ENCODE results near the gene GDF2. TPM values are rescaled to one million over a fixed set of nuclear protein-coding genes. Genes with fewer than 3 reads are reported as not detected.

GDF2 gene
- total and polyA plus RNA-seq, 2 of the 4 experiments (the other 2 are of a cell fraction): under 0.01 TPM; not detected in 1

- Histone ChIP-seq H3K4me3 (ENCODE audit: insufficient read depth, low read depth, low read length) (no peak overlapping the region), H3K4ac (ENCODE audit: low read depth, low read length) (no peak overlapping the region), H3K36me3 (ENCODE audit: control insufficient read depth, insufficient read depth, low read length) (no peaks in the 10 kb centered on the region), H3K9me1 (ENCODE audit: insufficient read depth, low read length) (no peaks in the 10 kb centered on the region), H3K4me2 (ENCODE audit: low read depth, low read length) (no peak overlapping the region), H3K14ac (replicated peaks; ENCODE audit: low read depth, low read length) (no peak overlapping the region), H3K18ac (ENCODE audit: low read depth, low read length) (no peak overlapping the region), H3K79me1 (ENCODE audit: low read depth in 1 of 2, low read length in 2 of 2) (no peaks in the 10 kb centered on the region), H4K5ac (ENCODE audit: low read depth, low read length) (no peak overlapping the region), H2BK5ac (ENCODE audit: low read depth, low read length, poor library complexity, severe bottlenecking) (no peak overlapping the region), H4K8ac (ENCODE audit: low read depth in 2 of 2, low read length in 2 of 2) (no peak overlapping the region), H4K91ac (ENCODE audit: insufficient read depth, low read depth, low read length) (no peak overlapping the region), H3K9ac (ENCODE audit: low read depth, low read length) (no peak overlapping the region), H2AK9ac (replicated peaks; ENCODE audit: low read depth, low read length, poor library complexity) (no peak overlapping the region), H3K23ac (ENCODE audit: low read depth, low read length) (no peak overlapping the region), H2BK15ac (ENCODE audit: low read depth, low read length) (no peak overlapping the region), H2AK5ac (ENCODE audit: low read depth, low read length) (no peak overlapping the region), H3K56ac (ENCODE audit: extremely low read depth, insufficient read depth, low read length) (no peak overlapping the region), H3K27me3 (ENCODE audit: control insufficient read depth, insufficient read depth, low read length) (peaks cover 35% of the 10 kb centered on the region), H2BK120ac (ENCODE audit: low read depth, low read length) (no peak overlapping the region), H2AFZ (replicated peaks; ENCODE audit: low read length, poor library complexity) (no peak overlapping the region), H4K20me1 (ENCODE audit: insufficient read depth, low read length) (no peaks in the 10 kb centered on the region), H3K4me1 (ENCODE audit: control insufficient read depth, insufficient read depth, low read length) (no peaks in the 10 kb centered on the region), H2BK20ac (ENCODE audit: low read depth, low read length) (no peak overlapping the region), H3K27ac (ENCODE audit: insufficient read depth, low read length) (no peak overlapping the region), H3K9me3 (ENCODE audit: control insufficient read depth, insufficient read depth, low read length) (no peaks in the 10 kb centered on the region)
- no peak for ATAC-seq (ENCODE audit: low read depth)
- in situ Hi-C loops (cut with MboI; ENCODE audit: low sequenced_read_pairs): no loop called here
- dilution Hi-C loops (cut with HindIII; ENCODE audit: low sequenced_read_pairs, unreplicated experiment): no loop called here
- DNase-seq: no peak
- intact Hi-C loops (cut with micrococcal nuclease): no loop called here
- CTCF ChIA-PET: no interaction called here
- POLR2A ChIA-PET (ENCODE audit: unreplicated experiment): no interaction called here
- WGBS, 2 experiments (ENCODE audit: extremely low coverage in 2 of 2, insufficient read length in 1 of 2): 82% methylated on average over 14 of the region's 39 CpGs; no CpG with 5 or more reads in 1 of the 2 experiments
- no TSS peak for BruUV-seq (replicated peaks)
- TF ChIP-seq SMC3 (IDR thresholded peaks at IDR 0.05; ENCODE audit: low read depth, low read length) (no peak), FOS (IDR thresholded peaks at IDR 0.05; ENCODE audit: low read depth, low read length) (no peak), CEBPB (IDR thresholded peaks at IDR 0.05; ENCODE audit: low read depth, low read length) (no peak), POLR2A (IDR thresholded peaks at IDR 0.05; ENCODE audit: low read depth, low read length) (no peak), RFX5 (IDR thresholded peaks at IDR 0.05; ENCODE audit: low read depth, low read length) (no peak), RCOR1 (IDR thresholded peaks at IDR 0.05; ENCODE audit: insufficient replicate concordance, low read length) (no peak), BHLHE40 (IDR thresholded peaks at IDR 0.05; ENCODE audit: low read depth, low read length) (no peak), USF2 (IDR thresholded peaks at IDR 0.05; ENCODE audit: low read depth, low read length) (no peak), NFE2L2 (IDR thresholded peaks at IDR 0.05; ENCODE audit: low read depth, low read length) (no peak), ELK1 (IDR thresholded peaks at IDR 0.05; ENCODE audit: borderline replicate concordance, low read depth, low read length) (no peak), MAZ (IDR thresholded peaks at IDR 0.05; ENCODE audit: borderline replicate concordance, low read depth, low read length) (no peak), RAD21 (IDR thresholded peaks at IDR 0.05; ENCODE audit: low read length) (no peak)
- TF ChIP-seq, protein P1, sequence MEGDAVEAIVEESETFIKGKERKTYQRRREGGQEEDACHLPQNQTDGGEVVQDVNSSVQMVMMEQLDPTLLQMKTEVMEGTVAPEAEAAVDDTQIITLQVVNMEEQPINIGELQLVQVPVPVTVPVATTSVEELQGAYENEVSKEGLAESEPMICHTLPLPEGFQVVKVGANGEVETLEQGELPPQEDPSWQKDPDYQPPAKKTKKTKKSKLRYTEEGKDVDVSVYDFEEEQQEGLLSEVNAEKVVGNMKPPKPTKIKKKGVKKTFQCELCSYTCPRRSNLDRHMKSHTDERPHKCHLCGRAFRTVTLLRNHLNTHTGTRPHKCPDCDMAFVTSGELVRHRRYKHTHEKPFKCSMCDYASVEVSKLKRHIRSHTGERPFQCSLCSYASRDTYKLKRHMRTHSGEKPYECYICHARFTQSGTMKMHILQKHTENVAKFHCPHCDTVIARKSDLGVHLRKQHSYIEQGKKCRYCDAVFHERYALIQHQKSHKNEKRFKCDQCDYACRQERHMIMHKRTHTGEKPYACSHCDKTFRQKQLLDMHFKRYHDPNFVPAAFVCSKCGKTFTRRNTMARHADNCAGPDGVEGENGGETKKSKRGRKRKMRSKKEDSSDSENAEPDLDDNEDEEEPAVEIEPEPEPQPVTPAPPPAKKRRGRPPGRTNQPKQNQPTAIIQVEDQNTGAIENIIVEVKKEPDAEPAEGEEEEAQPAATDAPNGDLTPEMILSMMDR (conservative IDR thresholded peaks at IDR 0.05; ENCODE audit: low read depth, low read length): no peak
Measured at GRCh38 chr10:47350671-47351640, 28.7 kb downstream of the GDF2 start.
